A549 treated with RU486 at 1 μM for 4 hours (cell line): ENCODE measurements around the gene TPM4. TPM values are rescaled to one million over a fixed set of nuclear protein-coding genes. Genes with fewer than 3 reads are reported as not detected.

Experiments used
- total RNA-seq: library from RNA; stranded (reverse); fragments of 200-300 nt; extraction: Qiagen RNA extraction; gene quantifications from 5 replicates; pipeline ENCODE4 v1.2.3, GENCODE V29; 2022; ENCODE audit warnings: low read depth

Gene TPM4
- total RNA-seq = 322 to 485 TPM (median 431 TPM) in 5 replicates

GRCh38 chr19:16076154-16076957 is at the start of gene TPM4:
Gene TPM4, plus strand, starts transcription at chr19:16076495. Its CDS starts 71 bp downstream, at chr19:16076566.

GRCh38 chr19:16111160-16111908 is 35.0 kb downstream of the TPM4 start, which contains the start of gene RAB8A:
Gene RAB8A, plus strand, starts transcription at chr19:16111889. Its CDS starts 13 bp downstream, at chr19:16111902.

GRCh38 chr19:16143399-16144215 is 67.3 kb downstream of the TPM4 start, which contains the start of gene HSH2D:
Gene HSH2D, plus strand, starts transcription at chr19:16143685. Its CDS starts 5,066 bp downstream, at chr19:16148751.

Other genes with a start within 250 kb of the TPM4 start
- gene CYP4F2, start 178.4 kb upstream of the TPM4 start, total RNA-seq = 0.10 to 0.43 TPM in 2 of 5 replicates, not detected in the others
- 5.7 to 8.0 TPM (median 6.7 TPM) in 5 replicates for gene CYP4F11, start 142.0 kb upstream of the TPM4 start, total RNA-seq
- gene OR10H4, start 127.5 kb upstream of the TPM4 start, total RNA-seq = not detected in 5 replicates
- 41.6 to 86.5 TPM (median 44.3 TPM) in 5 replicates for gene RAB8A, start 35.4 kb downstream of the TPM4 start, total RNA-seq
- gene HSH2D, start 67.2 kb downstream of the TPM4 start, total RNA-seq = 0.09 TPM in 1 of 5 replicates, not detected in the others
- not detected in 5 replicates for gene CIB3, start 97.0 kb downstream of the TPM4 start, total RNA-seq
- gene FAM32A, start 108.9 kb downstream of the TPM4 start, total RNA-seq = 91.3 to 95.0 TPM (median 94.4 TPM) in 5 replicates
- gene AP1M1, start 121.4 kb downstream of the TPM4 start, total RNA-seq = 50.5 to 66.2 TPM (median 63.7 TPM) in 5 replicates
- 11.6 to 27.4 TPM (median 23.2 TPM) in 5 replicates for gene KLF2, start 248.3 kb downstream of the TPM4 start, total RNA-seq